Measurements from ENCODE around the gene PPM1K.

PPM1K gene

GRCh38 chr4:88277711-88278225 lies 6.6 kb downstream of the PPM1K start:
- no peak for DNase-seq (ENCODE audit: extremely low read depth in 1 of 2, low read depth in 1 of 2)

- no peak for DNase-seq (ENCODE audit: extremely low read depth in 1 of 2, low read depth in 1 of 2)
Observed at GRCh38 chr4:88276952-88277710, 7.2 kb downstream of the PPM1K start.

GRCh38 chr4:88275949-88276515 lies 8.3 kb downstream of the PPM1K start:
- DNase-seq (ENCODE audit: extremely low read depth in 1 of 2, low read depth in 1 of 2), result no peak

- DNase-seq (ENCODE audit: extremely low read depth in 1 of 2, low read depth in 1 of 2), result no peak
Observed at GRCh38 chr4:88275516-88275915, 8.8 kb downstream of the PPM1K start.

- DNase-seq (ENCODE audit: extremely low read depth in 1 of 2, low read depth in 1 of 2), result no peak
Observed at GRCh38 chr4:88268913-88269312, 15.4 kb downstream of the PPM1K start.

- no peak for DNase-seq (ENCODE audit: extremely low read depth in 1 of 2, low read depth in 1 of 2)
Observed at GRCh38 chr4:88264336-88264735, 20.0 kb downstream of the PPM1K start.

GRCh38 chr4:88257726-88258125 lies 26.6 kb downstream of the PPM1K start:
- DNase-seq (ENCODE audit: extremely low read depth in 1 of 2, low read depth in 1 of 2), result no peak

- DNase-seq (ENCODE audit: extremely low read depth in 1 of 2, low read depth in 1 of 2), result no peak
Observed at GRCh38 chr4:88255111-88255510, 29.2 kb downstream of the PPM1K start.

GRCh38 chr4:88251924-88252323 lies 32.4 kb downstream of the PPM1K start:
- DNase-seq (ENCODE audit: extremely low read depth in 1 of 2, low read depth in 1 of 2), result no peak

GRCh38 chr4:88247148-88247547 lies 37.2 kb downstream of the PPM1K start:
- DNase-seq (ENCODE audit: extremely low read depth in 1 of 2, low read depth in 1 of 2), result no peak

GRCh38 chr4:88246600-88246999 lies 37.8 kb downstream of the PPM1K start:
- no peak for DNase-seq (ENCODE audit: extremely low read depth in 1 of 2, low read depth in 1 of 2)

GRCh38 chr4:88244816-88245579 lies 39.4 kb downstream of the PPM1K start:
- peak in 1 of 2 donors; percentile 18 for DNase-seq (ENCODE audit: extremely low read depth in 1 of 2, low read depth in 1 of 2)

- no peak for DNase-seq (ENCODE audit: extremely low read depth in 1 of 2, low read depth in 1 of 2)
Observed at GRCh38 chr4:88244056-88244455, 40.3 kb downstream of the PPM1K start.

- DNase-seq (ENCODE audit: extremely low read depth in 1 of 2, low read depth in 1 of 2), result no peak
Observed at GRCh38 chr4:88242144-88242543, 42.2 kb downstream of the PPM1K start.

GRCh38 chr4:88240297-88240714 lies 44.1 kb downstream of the PPM1K start:
- DNase-seq (ENCODE audit: extremely low read depth in 1 of 2, low read depth in 1 of 2), result no peak

GRCh38 chr4:88230969-88231771 lies 53.2 kb downstream of the PPM1K start:
- DNase-seq (ENCODE audit: extremely low read depth in 1 of 2, low read depth in 1 of 2), result no peak

GRCh38 chr4:88230461-88230891 lies 53.9 kb downstream of the PPM1K start:
- no peak for DNase-seq (ENCODE audit: extremely low read depth in 1 of 2, low read depth in 1 of 2)

GRCh38 chr4:88227734-88228133 lies 56.6 kb downstream of the PPM1K start:
- no peak for DNase-seq (ENCODE audit: extremely low read depth in 1 of 2, low read depth in 1 of 2)

GRCh38 chr4:88226143-88226542 lies 58.2 kb downstream of the PPM1K start:
- DNase-seq (ENCODE audit: extremely low read depth in 1 of 2, low read depth in 1 of 2), result no peak

GRCh38 chr4:88225232-88226105 lies 58.9 kb downstream of the PPM1K start:
- no peak for DNase-seq (ENCODE audit: extremely low read depth in 1 of 2, low read depth in 1 of 2)

All from activated CD8-positive, alpha-beta memory T cell treated with anti-CD3 and anti-CD28 coated beads for 1 hour (primary cell).